GM12872 (cell line): Measurements from ENCODE around the gene NHERF1.
A peak's percentile ranks its signal among the peaks of the same experiment; 100 is the strongest.

ENCODE experiments used
- TF ChIP-seq, protein P1 (sequence below): IDR thresholded peaks from 3 replicates; pipeline ENCODE4 v1.5.1; 2011; ENCODE audit warnings: low read depth, mild to moderate bottlenecking, low read length, moderate library complexity; ENCODE audit not compliant: insufficient read depth

NHERF1 gene

DNA sequence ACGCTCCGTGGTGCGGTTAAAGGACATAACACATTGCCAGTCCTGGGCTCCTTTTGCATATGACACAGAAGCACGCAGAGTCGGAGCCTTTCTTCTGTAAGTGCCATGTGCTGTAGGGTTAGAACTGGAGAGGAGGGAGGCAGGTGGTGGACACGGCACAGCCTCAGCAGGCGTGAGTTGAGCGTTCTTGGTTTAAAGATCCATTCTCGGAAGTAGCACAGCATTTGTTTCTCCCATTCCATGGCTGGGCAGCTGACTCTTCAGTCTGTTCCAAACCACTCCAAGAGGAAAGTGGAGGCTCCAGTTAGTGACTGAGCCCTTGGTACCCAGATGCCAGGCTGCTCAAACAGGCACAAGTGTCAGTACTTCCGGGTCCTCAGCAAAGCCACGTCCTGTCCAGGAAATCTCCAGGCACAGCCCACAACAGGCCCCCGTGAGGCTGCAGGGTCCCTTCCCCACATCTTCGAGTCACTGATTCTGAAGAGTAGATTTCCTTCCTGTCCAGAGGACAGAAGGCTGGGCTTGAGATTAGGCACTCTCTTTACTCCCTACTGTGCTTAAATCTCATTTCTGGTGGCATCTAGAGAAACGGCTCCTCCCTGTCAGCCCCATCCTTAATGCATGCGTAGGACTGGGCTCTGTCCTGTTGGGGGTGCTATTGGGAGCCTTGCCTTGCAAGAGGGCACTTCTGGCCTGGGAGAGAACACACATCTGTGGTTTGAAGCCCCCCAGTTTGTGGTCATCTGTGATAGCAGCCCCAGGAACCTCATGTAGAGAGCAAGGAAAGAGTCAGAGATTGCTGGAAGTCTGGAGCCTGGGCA is 67.3 kb downstream of the NHERF1 start:
- TF ChIP-seq, protein P1, sequence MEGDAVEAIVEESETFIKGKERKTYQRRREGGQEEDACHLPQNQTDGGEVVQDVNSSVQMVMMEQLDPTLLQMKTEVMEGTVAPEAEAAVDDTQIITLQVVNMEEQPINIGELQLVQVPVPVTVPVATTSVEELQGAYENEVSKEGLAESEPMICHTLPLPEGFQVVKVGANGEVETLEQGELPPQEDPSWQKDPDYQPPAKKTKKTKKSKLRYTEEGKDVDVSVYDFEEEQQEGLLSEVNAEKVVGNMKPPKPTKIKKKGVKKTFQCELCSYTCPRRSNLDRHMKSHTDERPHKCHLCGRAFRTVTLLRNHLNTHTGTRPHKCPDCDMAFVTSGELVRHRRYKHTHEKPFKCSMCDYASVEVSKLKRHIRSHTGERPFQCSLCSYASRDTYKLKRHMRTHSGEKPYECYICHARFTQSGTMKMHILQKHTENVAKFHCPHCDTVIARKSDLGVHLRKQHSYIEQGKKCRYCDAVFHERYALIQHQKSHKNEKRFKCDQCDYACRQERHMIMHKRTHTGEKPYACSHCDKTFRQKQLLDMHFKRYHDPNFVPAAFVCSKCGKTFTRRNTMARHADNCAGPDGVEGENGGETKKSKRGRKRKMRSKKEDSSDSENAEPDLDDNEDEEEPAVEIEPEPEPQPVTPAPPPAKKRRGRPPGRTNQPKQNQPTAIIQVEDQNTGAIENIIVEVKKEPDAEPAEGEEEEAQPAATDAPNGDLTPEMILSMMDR = peak; percentile 31; the same call in 1 of the 3 replicates

DNA sequence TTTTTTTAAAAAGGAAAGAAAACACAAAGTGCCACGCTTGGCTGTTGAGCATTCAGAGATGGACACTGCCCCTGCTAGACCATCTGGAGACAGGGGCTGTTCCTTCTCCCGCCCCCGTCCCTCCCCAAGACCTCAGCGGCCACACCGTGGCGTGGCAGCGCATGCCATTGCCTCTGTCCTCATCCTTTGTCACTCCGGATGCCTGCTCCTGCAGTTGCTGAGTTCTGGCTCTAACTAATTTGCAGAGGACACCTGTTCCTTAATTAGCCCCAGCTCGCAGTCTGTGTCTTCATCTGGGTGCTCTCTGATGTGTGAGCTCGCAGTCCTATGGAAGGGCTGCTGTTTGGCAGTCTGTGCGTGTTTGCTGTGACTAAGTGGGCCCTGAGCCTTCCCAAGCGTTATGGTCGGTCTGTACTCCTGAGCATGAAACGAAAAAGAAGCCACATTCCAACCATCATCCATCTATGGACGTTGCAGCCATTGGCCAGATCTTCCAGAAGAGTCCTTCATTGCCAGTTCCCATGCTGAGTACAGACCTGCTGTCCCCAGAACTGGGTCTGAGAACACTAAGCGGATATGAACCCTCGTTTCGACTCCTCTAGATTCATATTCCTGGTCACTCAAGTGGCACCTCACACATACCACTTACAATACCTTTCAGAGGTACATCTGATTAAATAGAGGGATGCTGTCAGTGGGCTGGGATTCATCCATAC is 68.6 kb downstream of the NHERF1 start:
- TF ChIP-seq, protein P1 = no peak

DNA sequence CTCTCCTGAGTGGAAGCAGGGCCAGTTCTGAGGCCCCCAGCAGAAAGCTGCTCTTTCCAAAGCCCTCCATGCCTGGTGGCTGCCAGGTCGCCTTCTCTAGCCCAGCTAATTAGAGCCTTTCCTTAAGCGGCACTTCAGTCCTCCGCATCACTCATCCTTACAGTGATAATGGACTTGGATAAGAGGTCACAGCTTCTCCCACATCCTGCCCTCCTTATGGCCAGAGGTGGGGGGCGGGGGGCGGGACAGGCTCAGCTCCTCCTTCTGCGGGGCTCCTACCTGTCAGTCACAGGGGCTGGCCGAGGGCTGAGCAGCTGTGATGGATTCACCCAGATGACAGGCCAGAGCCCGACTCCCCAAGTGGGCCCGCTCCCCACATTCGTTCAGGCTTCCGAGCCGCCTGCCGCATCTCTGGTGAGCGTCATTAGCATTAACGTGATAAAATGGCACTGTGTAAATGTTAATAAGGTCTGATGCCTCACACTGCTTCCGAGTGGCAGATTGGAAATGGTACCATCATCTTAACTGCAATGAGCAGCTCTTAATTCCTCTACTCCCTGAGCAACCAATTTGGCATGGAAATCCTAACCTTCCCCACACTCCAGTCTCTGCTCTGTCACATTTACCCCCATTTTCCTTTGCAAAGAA is 70.0 kb downstream of the NHERF1 start:
- TF ChIP-seq, protein P1 = no peak
